ENCODE measurements around the gene VWC2L.

VWC2L gene

GRCh38 chr2:214410918-214411554 is at the start of gene VWC2L:
VWC2L (plus strand) TSS chr2:214411054; CDS start chr2:214414194, 3,140 bp downstream.
- Histone ChIP-seq H3K36me3 (ENCODE audit: control insufficient read depth, insufficient read depth, low read length) (no peaks in the 10 kb centered on the region), H3K27me3 (replicated peaks; ENCODE audit: control insufficient read depth, insufficient read depth, low read length) (no peaks in the 10 kb centered on the region), H3K4me3 (replicated peaks; ENCODE audit: low read depth, low read length) (no peak within 1 kb of the TSS)
- no peak for TF ChIP-seq CTCF (IDR thresholded peaks at IDR 0.05; ENCODE audit: insufficient read depth, low read length, poor library complexity, severe bottlenecking)
- peak; percentile 6 for DNase-seq (ENCODE audit: extremely low read depth, insufficient read length)

- no peak for DNase-seq (ENCODE audit: extremely low read depth, insufficient read length)
- Histone ChIP-seq H3K36me3 (ENCODE audit: control insufficient read depth, insufficient read depth, low read length) (no peaks in the 10 kb centered on the region), H3K4me3 (replicated peaks; ENCODE audit: low read depth, low read length) (no peak overlapping the region), H3K27me3 (replicated peaks; ENCODE audit: control insufficient read depth, insufficient read depth, low read length) (no peaks in the 10 kb centered on the region)
- no peak for TF ChIP-seq CTCF (IDR thresholded peaks at IDR 0.05; ENCODE audit: insufficient read depth, low read length, poor library complexity, severe bottlenecking)
Measured at GRCh38 chr2:214361116-214361515, 49.7 kb upstream of the VWC2L start.

- H3K36me3 ChIP-seq (ENCODE audit: control insufficient read depth, insufficient read depth, low read length), result no peaks in the 10 kb centered on the region
- TF ChIP-seq CTCF (IDR thresholded peaks at IDR 0.05; ENCODE audit: insufficient read depth, low read length, poor library complexity, severe bottlenecking), result no peak
- no peak for DNase-seq (ENCODE audit: extremely low read depth, insufficient read length)
- H3K27me3 ChIP-seq (replicated peaks; ENCODE audit: control insufficient read depth, insufficient read depth, low read length), result no peaks in the 10 kb centered on the region
- H3K4me3 ChIP-seq (replicated peaks; ENCODE audit: low read depth, low read length), result no peak overlapping the region
Measured at GRCh38 chr2:214365549-214365948, 45.3 kb upstream of the VWC2L start.

GRCh38 chr2:214367171-214367570 is 43.7 kb upstream of the VWC2L start:
- no peak for DNase-seq (ENCODE audit: extremely low read depth, insufficient read length)
- Histone ChIP-seq H3K4me3 (replicated peaks; ENCODE audit: low read depth, low read length) (no peak overlapping the region), H3K27me3 (replicated peaks; ENCODE audit: control insufficient read depth, insufficient read depth, low read length) (no peaks in the 10 kb centered on the region), H3K36me3 (ENCODE audit: control insufficient read depth, insufficient read depth, low read length) (no peaks in the 10 kb centered on the region)
- no peak for TF ChIP-seq CTCF (IDR thresholded peaks at IDR 0.05; ENCODE audit: insufficient read depth, low read length, poor library complexity, severe bottlenecking)

GRCh38 chr2:214376618-214377285 is 34.1 kb upstream of the VWC2L start:
- no peak for DNase-seq (ENCODE audit: extremely low read depth, insufficient read length)
- H3K36me3 ChIP-seq (ENCODE audit: control insufficient read depth, insufficient read depth, low read length), result no peaks in the 10 kb centered on the region
- no peak overlapping the region for H3K4me3 ChIP-seq (replicated peaks; ENCODE audit: low read depth, low read length)
- TF ChIP-seq CTCF (IDR thresholded peaks at IDR 0.05; ENCODE audit: insufficient read depth, low read length, poor library complexity, severe bottlenecking), result no peak
- H3K27me3 ChIP-seq (replicated peaks; ENCODE audit: control insufficient read depth, insufficient read depth, low read length), result no peaks in the 10 kb centered on the region
